Heart left ventricle (tissue), 16 donors: Measurements from ENCODE around the gene ECI1. TPM values are rescaled to one million over a fixed set of nuclear protein-coding genes. Genes with fewer than 3 reads are reported as not detected.

Experiments
- ATAC-seq, 4 donors: fragments of 200-7000 bp; cut with Tn5 transposase; one replicate each; pipeline ENCODE4 v1.9.1; 2020 to 2022; ENCODE audit warnings: moderate library complexity in 4 of 4, mild to moderate bottlenecking in 3 of 4, moderate number of reproducible peaks in 1 of 4
- DNase-seq, 5 donors: peaks; one replicate each; pipeline ENCODE4 v3.0.0-alpha.2; 2020
- H3K27ac ChIP-seq, 12 donors: fragments of 200-600 bp; sonication (generic) in 4 of 12; one replicate each; pipeline versions ENCODE4 v1.5.0 to v1.8.0; 2016 to 2022; ENCODE audit warnings: mild to moderate bottlenecking in 2 of 12
- H3K27me3 ChIP-seq, 9 donors: fragments of 200-600 bp; sonication (generic) in 2 of 9; one replicate each; pipeline versions ENCODE4 v1.5.1 to v1.8.0; 2016 to 2022; ENCODE audit warnings: mild to moderate bottlenecking in 3 of 9
- H3K36me3 ChIP-seq, 9 donors: fragments of 200-600 bp; sonication (generic) in 2 of 9; one replicate each; pipeline versions ENCODE4 v1.5.0 to v1.8.0; 2018 to 2022; ENCODE audit warnings: mild to moderate bottlenecking in 2 of 9
- H3K4me1 ChIP-seq, 12 donors: fragments of 200-600 bp; sonication (generic) in 4 of 12; one replicate each; pipeline versions ENCODE4 v1.5.0 to v1.8.0; 2016 to 2022; ENCODE audit warnings: mild to moderate bottlenecking in 3 of 12
- H3K4me3 ChIP-seq, 12 donors: fragments of 200-600 bp; sonication (generic) in 4 of 12; one replicate each; pipeline versions ENCODE4 v1.5.0 to v1.8.0; 2017 to 2022; ENCODE audit warnings: mild to moderate bottlenecking in 9 of 12, moderate library complexity in 4 of 12
- H3K9me3 ChIP-seq, 12 donors: fragments of 200-600 bp; sonication (generic) in 4 of 12; one replicate each; pipeline versions ENCODE4 v1.5.0 to v1.8.0; 2016 to 2022; ENCODE audit warnings: mild to moderate bottlenecking in 1 of 12
- POLR2A ChIP-seq, 2 donors: fragments of 450-650 bp; IDR thresholded peaks; one replicate each; pipeline ENCODE4 v1.6.1; 2017; ENCODE audit warnings: antibody characterized with exemption in 2 of 2, mild to moderate bottlenecking in 2 of 2, moderate library complexity in 2 of 2
- WGBS, 4 donors: extraction: QIAGEN DNeasy Blood & Tissue Kit in 2 of 4; methylation state at CpG; one replicate each; pipeline versions ENCODE4 v1.1.5 to v1.1.7; 2013 to 2018; 5-methylcytosine and 5-hydroxymethylcytosine counted together
- intact Hi-C, 10 donors: fragments of 100-400 bp; cut with DNase I; formaldehyde crosslinking; loops; one replicate each; pipeline versions ENCODE4 v1.11.1 to v1.14.2; 2022
- polyA plus RNA-seq, 2 donors: library from polyadenylated mRNA; stranded (reverse); fragments of 200-250 nt; gene quantifications; one replicate each; pipeline ENCODE4 v1.2.3, GENCODE V29; 2013
- total RNA-seq, 9 donors: library from RNA; depleted of rRNA in 2 of 9; stranded (reverse); fragments of >200 nt in 2 of 9; fragmentation: NEBNext Ultra II Directional in 3 of 9; extraction: Animal tissue kit (Norgen Biotek cat#: 25700) in 3 of 9; gene quantifications; one replicate each; pipeline versions ENCODE4 v1.1.0 to v1.2.4, GENCODE V29; 2016 to 2023
- TF ChIP-seq, protein P1 (sequence below), 12 donors: fragments of 200-600 bp; sonication (generic) in 4 of 12; IDR thresholded peaks; one replicate each; pipeline versions ENCODE4 v1.5.0 to v1.8.0; 2018 to 2022; ENCODE audit warnings: antibody characterized with exemption in 12 of 12, mild to moderate bottlenecking in 5 of 12
- donor health status: ischemic (EF 13 %, LVEDD 7.1; RV severe dilation, severe dysfunction).
- donor health status: healthy with polysubstance abuse.
- donor health status: DM: no; HTN: yes; CAD: no.
- donor health status: DM: no; HTN: no; CAD: no.
- donor health status: ischemic (EF 25% LVEDD 6.9; RV normal size, moderate dysfunction).
- donor health status: ischemic (EF 25% LVEDD 5.7; RV mildly dilated, moderate dysfunction).
- donor health status: healthy.
- donor health status: DM: yes; HTN: yes; CAD: no.
- donor health status: ischemic (EF 35%, LVEDD 5.7; RV mildly dilated, moderate dysfunction).
- donor health status: nonischemic (EF 11% LVEDD 7.7; RV severe dilation, severe dysfunction).
- donor health status: DM: yes; HTN: yes; CAD: no.
- donor health status: PGD.
- donor health status: ischemic (EF 29% LVEDD 5.4; RV normal size, mild dysfunction).
- donor health status: nonischemic (EF 23%, LVEDD 6.1; RV moderate dilation, normal function).

Gene ECI1
- total and polyA plus RNA-seq, 11 donors: 84.6 to 340 (median 143) TPM

GRCh38 chr16:2292221-2292620, 40.8 kb upstream of the ECI1 start:
- Histone ChIP-seq H3K4me1 (no peaks in the 10 kb centered on the region), H3K36me3 (peaks cover 0 to 75% (median 27%) of the 10 kb centered on the region in 9 donors), H3K27me3 (no peaks in the 10 kb centered on the region), H3K9me3 (no peaks in the 10 kb centered on the region), H3K27ac (no peak overlapping the region), H3K4me3 (no peak overlapping the region)
- ATAC-seq: no peak
- TF ChIP-seq, protein P1, sequence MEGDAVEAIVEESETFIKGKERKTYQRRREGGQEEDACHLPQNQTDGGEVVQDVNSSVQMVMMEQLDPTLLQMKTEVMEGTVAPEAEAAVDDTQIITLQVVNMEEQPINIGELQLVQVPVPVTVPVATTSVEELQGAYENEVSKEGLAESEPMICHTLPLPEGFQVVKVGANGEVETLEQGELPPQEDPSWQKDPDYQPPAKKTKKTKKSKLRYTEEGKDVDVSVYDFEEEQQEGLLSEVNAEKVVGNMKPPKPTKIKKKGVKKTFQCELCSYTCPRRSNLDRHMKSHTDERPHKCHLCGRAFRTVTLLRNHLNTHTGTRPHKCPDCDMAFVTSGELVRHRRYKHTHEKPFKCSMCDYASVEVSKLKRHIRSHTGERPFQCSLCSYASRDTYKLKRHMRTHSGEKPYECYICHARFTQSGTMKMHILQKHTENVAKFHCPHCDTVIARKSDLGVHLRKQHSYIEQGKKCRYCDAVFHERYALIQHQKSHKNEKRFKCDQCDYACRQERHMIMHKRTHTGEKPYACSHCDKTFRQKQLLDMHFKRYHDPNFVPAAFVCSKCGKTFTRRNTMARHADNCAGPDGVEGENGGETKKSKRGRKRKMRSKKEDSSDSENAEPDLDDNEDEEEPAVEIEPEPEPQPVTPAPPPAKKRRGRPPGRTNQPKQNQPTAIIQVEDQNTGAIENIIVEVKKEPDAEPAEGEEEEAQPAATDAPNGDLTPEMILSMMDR (IDR thresholded peaks at IDR 0.05): no peak
- TF ChIP-seq POLR2A (IDR thresholded peaks at IDR 0.05): no peak
- WGBS, 4 donors: 94 to 96% (median 94%) methylated on average over 9 of the region's 9 CpGs
- DNase-seq: no peak
- intact Hi-C loops: loop anchor here in 1 of 10 donors (10.0 kb wide), 1 partner anchor 213 kb away; no protein-coding TSS in a partner anchor

GRCh38 chr16:2289282-2289681, 37.9 kb upstream of the ECI1 start:
- intact Hi-C loops: no loop called here
- TF ChIP-seq, protein P1 (IDR thresholded peaks at IDR 0.05): no peak
- TF ChIP-seq POLR2A (IDR thresholded peaks at IDR 0.05): no peak
- 92 to 94% (median 94%) methylated on average over 20 to 23 of the region's 23 CpGs for WGBS, 4 donors

DNA sequence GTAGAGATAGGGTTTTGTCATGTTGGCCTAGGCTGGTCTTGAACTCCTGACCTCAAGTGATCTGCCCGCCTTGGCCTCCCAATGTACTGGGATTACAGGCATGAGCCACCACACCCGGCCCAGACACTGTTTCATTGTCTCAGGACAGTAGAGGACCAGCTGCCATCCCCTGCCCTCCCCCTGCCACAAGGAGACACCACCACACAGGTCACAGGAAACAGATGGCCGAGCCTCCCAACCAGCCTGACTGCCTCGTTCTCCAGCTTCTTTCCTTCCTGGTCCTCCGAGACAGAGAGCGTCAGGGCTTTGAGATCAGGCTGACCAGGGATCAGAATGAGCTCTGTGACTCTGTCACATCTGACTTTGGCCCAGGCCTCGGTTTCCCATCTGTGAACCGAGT, 37.3 kb upstream of the ECI1 start:
- no peaks in the 10 kb centered on the region for H3K27me3 ChIP-seq
- intact Hi-C loops: no loop called here
- H3K9me3 ChIP-seq: no peaks in the 10 kb centered on the region
- peaks cover 0 to 74% (median 25%) of the 10 kb centered on the region in 9 donors for H3K36me3 ChIP-seq
- TF ChIP-seq, protein P1 (IDR thresholded peaks at IDR 0.05): no peak
- TF ChIP-seq POLR2A (IDR thresholded peaks at IDR 0.05): no peak
- DNase-seq (no peak), ATAC-seq (no peak)
- H3K27ac ChIP-seq: no peak overlapping the region
- H3K4me3 ChIP-seq: no peak overlapping the region
- H3K4me1 ChIP-seq: no peaks in the 10 kb centered on the region
- 67 to 79% (median 76%) methylated on average over 8 of the region's 8 CpGs for WGBS, 4 donors

More at GRCh38 chr16:2289282-2289681, 37.9 kb upstream of the ECI1 start:
- no peaks in the 10 kb centered on the region for H3K9me3 ChIP-seq
- H3K36me3 ChIP-seq: peaks cover 0 to 72% (median 25%) of the 10 kb centered on the region in 9 donors
- H3K4me1 ChIP-seq: no peaks in the 10 kb centered on the region
- peak in 1 of 4 donors; percentile 30 for ATAC-seq
- no peaks in the 10 kb centered on the region for H3K27me3 ChIP-seq
- H3K27ac ChIP-seq: no peak overlapping the region
- H3K4me3 ChIP-seq: no peak overlapping the region
- no peak for DNase-seq

- no peak overlapping the region for H3K27ac ChIP-seq
- ATAC-seq (no peak), DNase-seq (no peak)
- H3K27me3 ChIP-seq: no peaks in the 10 kb centered on the region
- TF ChIP-seq, protein P1 (IDR thresholded peaks at IDR 0.05): no peak
- no peak for TF ChIP-seq POLR2A (IDR thresholded peaks at IDR 0.05)
- intact Hi-C loops: no loop called here
- no peaks in the 10 kb centered on the region for H3K9me3 ChIP-seq
- WGBS, 4 donors: 85 to 88% (median 86%) methylated on average over 31 to 35 of the region's 35 CpGs
- H3K4me3 ChIP-seq: no peak overlapping the region
- H3K4me1 ChIP-seq: no peaks in the 10 kb centered on the region
- peaks cover 0 to 72% (median 25%) of the 10 kb centered on the region in 9 donors for H3K36me3 ChIP-seq
These were observed 36.6 kb upstream of the ECI1 start for GRCh38 chr16:2287916-2288547.
